ENCODE results near the gene MBP.

Gene MBP

GRCh38 chr18:77009675-77010074 lies 122.9 kb downstream of the MBP start:
- no peak for DNase-seq

- no peak for DNase-seq
These were observed 123.8 kb downstream of the MBP start for GRCh38 chr18:77008576-77009315.

- no peak for DNase-seq
These were observed 124.6 kb downstream of the MBP start for GRCh38 chr18:77008006-77008405.

- no peak for DNase-seq
These were observed 125.3 kb downstream of the MBP start for GRCh38 chr18:77007251-77007650.

- DNase-seq: peak in 2 of 58 donors; percentile 44 to 62
These were observed 126.0 kb downstream of the MBP start for GRCh38 chr18:77006305-77007175.

- DNase-seq: no peak
These were observed 126.9 kb downstream of the MBP start for GRCh38 chr18:77005651-77006195.

- DNase-seq: no peak
These were observed 127.8 kb downstream of the MBP start for GRCh38 chr18:77004555-77005380.

GRCh38 chr18:77003316-77003715 lies 129.3 kb downstream of the MBP start:
- no peak for DNase-seq

- no peak for DNase-seq
These were observed 130.1 kb downstream of the MBP start for GRCh38 chr18:77002496-77002895.

- DNase-seq: no peak
These were observed 130.6 kb downstream of the MBP start for GRCh38 chr18:77001979-77002378.

GRCh38 chr18:77001041-77001440 lies 131.5 kb downstream of the MBP start:
- DNase-seq: no peak

GRCh38 chr18:77000527-77000926 lies 132.1 kb downstream of the MBP start:
- peak in 19 of 58 donors; percentile 24 to 75 (median 43) for DNase-seq

- no peak for DNase-seq
These were observed 133.5 kb downstream of the MBP start for GRCh38 chr18:76999077-76999476.

GRCh38 chr18:76997951-76998808 lies 134.4 kb downstream of the MBP start:
- DNase-seq: no peak

GRCh38 chr18:76996429-76996828 lies 136.2 kb downstream of the MBP start:
- DNase-seq: no peak

- DNase-seq: no peak
These were observed 136.7 kb downstream of the MBP start for GRCh38 chr18:76995896-76996295.

GRCh38 chr18:76994086-76994654 lies 138.4 kb downstream of the MBP start:
- DNase-seq: no peak

GRCh38 chr18:76993573-76993972 lies 139.0 kb downstream of the MBP start:
- no peak for DNase-seq

- no peak for DNase-seq
These were observed 139.5 kb downstream of the MBP start for GRCh38 chr18:76993085-76993382.
